Activated CD4-positive, CD25-positive, alpha-beta regulatory T cell treated with anti-CD3 and anti-CD28 coated beads, Interleukin-2, amount 50 U/mL, for 16 hours (primary cell): ENCODE results near the gene SRRM4.
"Not testable (repeated sequence)": the region's sequence is repeated elsewhere in the genome, so short reads cannot be mapped to it uniquely, and the experiment has no call there.

Experiments
- DNase-seq: peaks from one replicate; pipeline ENCODE4 v3.0.0-alpha.2; 2020; ENCODE audit warnings: low read depth, low spot score

SRRM4 gene

DNA sequence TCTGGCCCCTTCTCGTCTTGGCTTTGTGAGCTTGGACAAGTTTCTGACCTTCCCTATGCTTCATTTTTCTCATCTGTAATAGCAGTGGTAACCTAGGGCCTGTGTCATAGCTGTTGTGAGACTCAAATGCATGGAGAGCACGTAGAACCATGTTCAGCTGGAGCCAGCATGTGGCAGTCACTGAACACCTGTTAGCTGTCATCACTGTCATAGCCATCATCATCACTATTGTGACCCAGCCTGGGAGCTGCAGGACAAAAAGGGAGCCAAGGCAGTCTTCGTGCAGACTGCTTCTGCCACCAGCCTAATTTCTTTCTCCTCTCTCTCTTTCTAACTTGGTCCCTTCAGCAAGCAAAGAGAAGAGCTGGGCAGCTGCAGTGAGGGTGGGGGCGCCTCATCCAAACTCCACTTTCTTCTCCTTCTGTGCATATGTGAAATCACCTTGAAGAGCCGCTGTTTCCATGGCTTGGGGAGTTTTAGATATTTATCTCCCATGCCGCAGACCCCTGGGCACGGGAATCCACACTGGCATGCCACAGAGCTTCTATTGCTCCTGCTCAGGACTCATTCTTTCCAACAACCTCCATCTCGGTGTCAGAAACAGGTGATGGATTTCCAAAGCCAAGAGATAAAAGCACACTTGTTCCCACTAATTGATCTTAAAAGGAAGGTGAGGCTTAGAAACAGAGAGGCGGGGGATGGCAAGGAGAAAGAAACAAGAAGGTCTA, 87.0 kb downstream of the SRRM4 start:
- DNase-seq: no peak

DNA sequence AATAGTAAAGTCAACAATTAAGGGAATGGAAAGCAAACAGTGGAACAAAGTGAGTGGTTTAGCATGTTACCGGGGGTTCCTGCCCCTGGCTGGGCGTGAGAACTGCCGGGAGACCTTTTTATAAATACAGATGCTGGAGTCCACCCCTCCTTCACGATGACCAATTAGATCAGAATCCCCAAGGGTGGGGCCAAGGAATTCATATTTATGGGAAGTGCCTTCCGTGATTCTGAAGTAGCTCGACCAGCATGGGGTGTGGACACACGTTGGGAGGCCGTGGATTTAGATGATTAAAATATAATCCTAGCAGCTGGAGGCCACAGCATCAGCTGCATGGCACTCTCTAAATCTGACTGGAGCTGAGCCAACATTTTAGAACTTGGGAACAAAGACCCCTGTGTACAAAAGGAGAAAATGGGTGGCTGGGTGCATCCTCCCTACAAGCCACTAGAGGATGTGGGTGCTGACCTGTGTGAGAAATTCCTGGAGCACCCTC, 87.9 kb downstream of the SRRM4 start:
- DNase-seq: no peak

DNA sequence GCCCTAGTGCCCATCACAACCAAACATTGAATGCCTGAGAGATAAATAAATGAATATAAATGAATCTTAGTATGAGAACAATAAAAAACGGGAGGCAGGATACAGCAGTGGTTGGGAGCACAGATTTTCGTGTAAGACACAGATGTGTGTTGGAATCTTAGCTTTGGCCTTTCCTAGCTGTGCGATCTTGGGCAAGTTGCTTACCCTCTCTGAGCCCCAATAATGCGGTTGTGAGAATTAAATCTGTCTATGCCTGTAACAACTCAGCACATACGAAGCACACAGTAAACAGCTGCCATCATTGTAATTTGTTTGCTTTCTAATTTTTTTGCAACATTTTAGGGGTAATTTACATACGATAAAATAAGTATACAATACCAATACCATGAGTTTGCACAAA, 89.8 kb downstream of the SRRM4 start:
- no peak for DNase-seq

DNA sequence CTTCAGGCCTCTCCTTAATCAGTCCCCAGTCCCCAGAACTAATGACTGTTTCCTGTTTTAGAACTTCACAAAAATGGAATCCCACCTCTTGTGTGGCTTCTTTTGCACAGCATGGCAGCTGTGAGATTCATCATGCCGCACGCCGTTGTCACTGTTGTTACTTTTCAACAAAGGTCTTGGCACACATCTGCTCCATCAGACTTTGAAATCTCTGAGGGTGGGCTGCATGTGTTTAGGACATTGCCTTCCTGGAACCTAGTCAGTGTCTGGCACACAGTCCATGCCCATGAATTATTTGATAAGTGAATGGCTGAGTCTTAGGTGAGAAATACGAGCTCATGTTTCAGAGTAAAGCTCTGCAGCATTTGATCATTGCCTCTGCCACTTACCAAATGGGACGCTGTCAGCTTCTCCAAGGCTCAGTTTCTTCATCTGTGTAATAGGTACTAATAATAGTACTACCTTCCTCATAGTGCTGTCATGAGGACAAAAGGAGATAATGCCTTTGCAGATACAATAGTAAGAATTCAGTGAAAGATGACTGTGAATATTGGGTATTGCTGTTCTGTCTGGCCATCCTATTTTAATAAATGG, 90.4 kb downstream of the SRRM4 start:
- no peak for DNase-seq

DNA sequence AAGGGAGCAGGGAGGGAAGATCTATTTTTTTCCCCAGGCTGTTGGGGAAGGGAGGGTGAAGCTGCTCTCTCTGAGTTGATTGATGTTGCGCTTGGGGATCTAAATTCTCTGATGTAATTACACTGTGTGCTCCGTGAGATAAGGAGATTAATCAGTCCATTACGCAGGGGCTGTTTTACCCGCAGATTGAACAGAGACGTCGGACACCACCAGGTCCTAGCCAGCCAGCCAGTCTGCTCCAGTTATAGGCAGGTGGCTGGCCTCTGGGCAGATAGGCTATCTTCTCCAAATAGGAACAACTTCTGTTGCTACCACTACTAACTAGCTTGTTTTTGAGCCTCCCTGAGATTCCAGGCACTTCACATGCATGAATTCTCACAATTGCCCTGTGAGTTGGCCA, 91.1 kb downstream of the SRRM4 start:
- DNase-seq: no peak

DNA sequence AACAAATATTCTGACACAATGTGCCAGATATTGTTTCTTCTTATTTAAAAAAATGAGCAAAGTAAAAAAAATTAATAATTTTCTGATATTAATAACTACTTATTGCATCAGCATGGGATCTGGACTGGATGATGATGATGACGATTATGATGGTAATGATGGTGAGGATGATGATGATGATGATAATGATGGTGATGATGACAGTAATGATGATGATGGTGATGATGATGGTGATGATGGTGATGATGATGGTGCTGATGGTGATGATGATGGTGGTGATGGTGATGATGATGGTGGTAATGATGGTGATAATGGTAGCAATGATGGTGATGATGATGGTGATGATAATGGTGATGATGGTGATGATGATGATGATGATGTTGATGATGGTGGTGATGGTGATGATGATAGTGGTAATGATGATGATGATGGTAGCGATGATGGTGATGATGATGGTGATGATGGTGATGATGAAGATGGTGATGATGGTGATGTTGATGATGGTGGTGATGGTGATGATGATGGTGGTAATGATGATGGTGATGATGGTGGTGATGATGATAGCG, 94.0 kb downstream of the SRRM4 start:
- DNase-seq: no peak

DNA sequence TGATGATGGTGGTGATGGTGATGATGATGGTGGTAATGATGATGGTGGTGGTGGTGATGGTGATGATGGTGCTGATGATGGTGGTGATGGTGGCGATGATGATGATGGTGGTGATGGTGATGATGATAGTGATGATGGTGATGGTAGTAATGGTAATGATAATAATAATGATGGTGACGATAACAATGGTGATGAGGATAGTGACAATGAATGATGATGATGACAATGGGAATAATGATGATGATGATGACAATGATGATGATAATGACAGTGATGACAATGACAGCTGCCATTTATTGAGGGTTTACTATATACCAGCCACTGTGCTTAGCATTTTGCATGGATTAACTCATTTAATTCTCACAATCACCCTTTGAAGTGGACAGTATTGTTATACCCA, 94.6 kb downstream of the SRRM4 start:
- no peak for DNase-seq

DNA sequence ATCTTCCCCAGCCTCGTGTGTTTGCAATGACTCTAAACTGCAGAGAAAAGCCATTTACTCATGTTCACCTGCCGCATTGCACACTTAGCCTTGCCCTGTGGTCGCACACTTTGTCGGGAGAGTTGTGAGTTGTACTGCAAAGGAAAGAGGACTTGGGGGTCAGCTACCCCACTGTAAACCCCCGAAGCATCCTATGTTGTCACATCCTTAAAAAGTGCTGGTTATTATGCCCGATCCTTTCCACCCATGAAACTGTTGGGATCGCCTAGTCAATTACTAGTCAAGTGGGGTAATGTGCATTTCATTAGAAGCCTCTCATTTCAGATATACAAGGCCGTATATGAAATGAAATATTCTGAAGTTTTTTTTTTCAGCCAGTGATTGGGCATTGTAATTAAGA, 98.2 kb downstream of the SRRM4 start:
- DNase-seq: no peak

DNA sequence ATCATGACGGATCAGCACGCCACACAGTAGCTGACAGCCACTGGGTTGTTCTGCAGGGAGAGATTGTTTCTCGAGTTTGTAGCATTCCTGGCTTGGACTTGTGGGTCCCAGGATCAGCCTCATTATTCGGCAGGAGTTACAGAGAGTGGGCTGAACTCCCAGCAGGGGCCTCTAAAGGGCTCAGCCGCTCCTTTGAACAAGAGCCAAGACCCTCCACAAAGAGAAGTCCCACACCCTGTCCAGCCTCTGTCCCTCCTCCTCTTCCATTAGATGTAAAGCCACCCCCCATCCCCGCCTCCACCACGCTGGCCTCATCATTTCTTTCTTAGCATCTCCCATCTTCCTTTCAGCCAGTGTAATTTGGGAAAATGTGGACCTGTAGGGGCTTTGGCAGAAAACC, 100.7 kb downstream of the SRRM4 start:
- DNase-seq: no peak

DNA sequence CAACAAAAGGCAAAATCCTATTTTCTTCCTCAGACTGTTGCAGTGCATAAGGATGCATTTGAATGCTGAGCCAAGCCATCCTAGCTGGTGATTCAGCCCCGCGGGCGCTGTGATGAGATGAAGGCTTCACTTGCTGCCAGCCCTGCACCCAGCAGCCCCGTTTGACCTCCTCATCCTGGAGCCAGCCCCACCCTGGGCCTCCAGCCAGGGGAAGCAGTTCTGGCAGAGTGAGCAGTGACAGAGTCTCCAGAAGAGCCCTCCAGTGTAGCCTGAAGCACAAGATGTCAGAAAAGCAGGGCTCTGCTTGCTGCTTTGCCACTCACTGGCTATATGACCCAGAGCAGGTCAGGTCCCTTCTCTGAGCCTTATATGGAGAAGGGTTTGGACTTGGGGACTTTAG, 101.2 kb downstream of the SRRM4 start:
- DNase-seq: no peak

DNA sequence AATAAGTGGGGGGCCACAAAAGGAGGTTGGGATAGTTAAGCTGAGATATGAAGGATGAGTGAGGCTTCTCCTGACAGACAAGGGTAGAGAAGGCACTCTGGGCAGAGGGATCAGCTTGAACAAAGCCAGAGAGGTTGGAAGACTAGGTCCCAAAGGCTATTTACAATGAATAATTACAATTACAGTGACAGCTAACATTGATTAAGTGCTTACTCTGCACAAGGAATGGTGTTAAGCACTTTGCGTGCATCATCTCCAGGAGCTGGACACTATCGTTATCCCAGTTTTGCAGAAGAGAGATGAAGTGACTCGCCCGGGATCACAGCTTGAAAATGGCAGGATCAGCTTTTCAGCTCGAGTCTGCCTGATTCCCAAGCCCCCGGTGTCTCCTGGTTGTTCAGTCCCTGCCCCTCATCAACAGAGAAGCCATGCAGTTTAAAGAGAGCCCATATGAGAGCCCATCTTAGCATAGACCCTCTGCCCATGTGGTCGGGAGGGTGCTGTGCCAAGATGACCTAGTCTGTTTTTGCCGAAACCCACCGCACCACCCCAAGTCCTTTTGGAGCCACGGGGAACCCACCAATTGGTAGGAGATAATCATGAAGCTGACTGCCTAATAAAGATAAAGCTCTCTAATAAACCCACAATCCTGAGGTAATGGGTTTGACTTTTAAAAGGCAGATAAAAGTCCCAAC, 107.5 kb downstream of the SRRM4 start:
- DNase-seq: no peak

DNA sequence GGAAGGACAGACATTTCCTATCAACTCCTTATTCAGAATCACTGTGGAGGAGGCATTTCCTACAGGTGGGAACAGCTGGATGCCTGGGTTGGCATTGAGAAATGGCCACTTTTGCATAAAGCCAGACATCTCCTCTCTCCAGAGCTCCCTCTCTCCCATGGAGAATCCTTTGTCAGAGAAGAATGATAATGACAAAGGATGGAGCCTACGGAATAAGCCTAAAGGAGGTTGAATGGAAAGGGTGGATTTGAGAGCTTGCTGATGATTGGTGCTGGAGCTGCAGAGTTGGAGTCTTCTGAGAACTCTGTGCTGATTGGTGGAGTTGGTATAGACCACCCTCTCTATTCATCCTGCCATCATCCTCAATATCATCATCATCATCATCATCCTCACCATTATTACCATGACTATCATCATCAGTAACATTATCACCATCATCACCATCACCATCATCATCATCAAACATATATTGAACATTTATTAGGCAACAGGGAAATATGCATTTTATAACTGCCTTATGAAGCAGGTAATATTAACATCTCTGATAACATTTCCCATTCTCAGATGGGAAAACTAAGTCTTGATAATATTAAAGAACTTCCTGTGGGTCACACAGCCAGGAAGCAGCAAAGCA, 108.2 kb downstream of the SRRM4 start:
- DNase-seq: no peak

DNA sequence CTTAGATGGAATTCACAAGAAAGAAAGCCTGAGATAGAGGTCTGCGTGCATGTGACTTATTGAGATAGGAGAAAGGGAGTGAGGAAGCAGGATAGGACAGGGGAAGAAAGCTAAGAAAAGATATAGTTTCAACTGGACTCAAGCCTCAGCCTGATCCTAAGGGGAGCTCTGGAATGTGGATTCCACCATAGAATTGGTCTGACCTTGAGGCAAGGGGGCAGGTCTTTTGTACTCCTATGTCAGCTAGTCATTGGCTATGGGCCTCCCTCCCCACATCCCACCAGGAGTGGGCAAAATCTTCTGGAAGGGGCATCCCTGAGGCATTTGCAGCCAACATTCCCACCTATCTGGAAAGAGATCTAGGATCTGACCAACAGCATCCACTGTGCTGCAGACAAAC, 108.9 kb downstream of the SRRM4 start:
- DNase-seq: no peak

DNA sequence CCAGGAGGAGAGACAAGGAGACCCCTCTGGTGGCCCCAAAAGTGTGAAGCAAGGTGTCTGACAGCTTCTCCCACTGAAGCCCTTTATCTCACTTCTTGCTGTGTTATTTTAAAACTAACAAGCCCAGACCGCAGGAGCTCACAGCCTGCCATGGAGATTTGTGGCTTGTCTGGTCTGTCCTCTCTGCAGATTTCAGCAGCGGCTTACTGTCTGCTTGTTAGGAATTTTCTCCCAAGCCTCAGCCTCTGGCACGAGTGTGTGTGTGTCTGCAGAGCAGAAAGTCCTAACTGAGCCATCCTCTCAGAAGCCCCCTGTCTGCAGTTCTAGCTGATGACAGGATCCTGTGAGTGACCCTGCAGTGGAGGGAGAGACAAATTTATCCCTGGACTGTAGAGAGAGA, 109.5 kb downstream of the SRRM4 start:
- no peak for DNase-seq

DNA sequence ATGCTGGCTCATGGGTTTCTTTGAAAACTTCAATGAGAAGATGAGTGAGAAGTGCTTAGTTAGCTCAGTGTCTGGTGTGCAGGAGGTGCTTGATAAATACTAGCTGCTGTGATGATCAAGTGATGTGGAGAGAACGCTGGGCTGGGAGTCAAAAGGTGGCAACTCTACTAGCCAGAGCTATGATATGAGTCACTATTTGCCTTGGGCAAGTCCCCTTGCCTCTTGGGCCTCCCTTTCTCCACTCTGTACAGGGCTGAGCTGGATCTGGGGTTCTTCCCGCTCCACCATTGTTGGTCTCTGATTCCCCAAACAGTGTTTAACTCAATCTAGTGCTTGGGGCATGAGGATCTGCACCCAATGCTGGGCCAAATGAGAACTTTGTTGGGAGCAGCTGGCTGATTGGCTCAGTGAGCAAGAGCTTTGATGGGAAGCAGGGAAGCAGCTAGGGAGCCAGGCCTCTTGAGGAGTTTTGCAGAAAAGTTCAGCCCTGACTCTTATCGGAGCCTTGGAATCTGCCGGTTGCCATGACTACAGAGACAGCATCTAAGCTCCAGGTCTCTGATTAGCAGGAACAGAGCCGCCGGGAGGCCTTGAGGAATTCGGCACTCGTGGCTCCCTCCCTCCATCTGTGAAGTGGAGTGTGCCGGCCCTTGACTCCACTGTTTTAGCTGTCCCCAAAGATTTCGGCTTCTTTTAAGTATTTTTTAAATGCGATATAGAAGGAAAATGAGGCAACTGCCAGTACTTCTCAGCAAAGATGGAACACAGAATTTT, 115.3 kb downstream of the SRRM4 start:
- DNase-seq: no peak

DNA sequence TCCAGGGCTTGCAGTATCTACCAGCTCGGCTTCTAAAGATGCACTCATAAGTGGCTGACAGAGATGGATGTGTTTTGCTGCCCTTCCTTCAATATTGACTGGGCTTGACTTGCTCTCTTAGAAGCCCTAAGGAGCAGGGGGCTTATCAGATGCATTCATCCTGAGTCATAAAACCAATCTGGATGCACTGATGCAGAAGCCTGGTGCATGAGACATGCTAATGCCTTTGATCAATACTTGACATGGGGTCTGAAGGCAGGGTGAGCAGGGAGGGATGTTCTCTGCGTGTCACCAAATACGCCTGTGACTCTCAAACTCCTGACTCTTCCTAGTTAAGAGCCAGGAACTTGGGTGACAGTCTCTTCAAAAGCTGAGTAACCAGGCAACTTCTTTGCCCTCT, 119.6 kb downstream of the SRRM4 start:
- DNase-seq: no peak

DNA sequence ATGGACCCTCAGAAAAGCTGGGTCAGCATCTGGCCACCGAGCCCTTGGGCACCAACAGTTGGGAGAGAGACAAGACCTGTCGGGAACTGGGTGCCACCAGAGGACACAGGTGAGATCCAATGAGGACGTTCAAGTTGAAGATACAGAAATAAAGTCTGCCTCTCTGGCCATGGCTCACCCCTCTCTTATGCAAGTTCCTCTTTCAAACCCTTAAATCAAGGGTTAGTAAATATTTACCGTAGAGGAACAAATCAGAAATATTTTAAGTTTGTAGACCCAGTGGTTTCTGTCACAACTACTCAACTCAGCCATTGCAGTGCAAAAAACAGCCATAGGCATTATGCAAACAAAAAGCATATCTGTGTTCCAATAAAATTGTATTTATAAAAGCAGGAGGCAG, 120.9 kb downstream of the SRRM4 start:
- DNase-seq: no peak

DNA sequence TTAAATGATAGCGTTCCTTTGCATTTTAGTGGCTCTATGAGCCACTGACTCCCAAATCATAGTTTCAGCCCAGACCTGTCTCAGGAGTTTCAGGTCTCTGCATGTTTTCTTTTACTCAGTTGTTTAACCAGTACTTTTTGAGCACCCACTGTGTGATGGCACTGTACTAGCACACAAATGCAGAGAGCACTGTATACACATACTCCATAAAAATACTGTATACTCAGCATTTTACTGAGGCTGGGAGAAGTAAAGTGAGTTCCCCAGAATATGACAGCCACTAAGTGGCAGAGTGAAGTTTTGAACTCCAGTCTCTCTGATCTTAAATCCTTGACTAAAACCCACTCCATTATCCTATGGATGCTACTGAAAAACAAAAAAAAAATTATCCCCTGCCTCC, 121.4 kb downstream of the SRRM4 start:
- DNase-seq: no peak

DNA sequence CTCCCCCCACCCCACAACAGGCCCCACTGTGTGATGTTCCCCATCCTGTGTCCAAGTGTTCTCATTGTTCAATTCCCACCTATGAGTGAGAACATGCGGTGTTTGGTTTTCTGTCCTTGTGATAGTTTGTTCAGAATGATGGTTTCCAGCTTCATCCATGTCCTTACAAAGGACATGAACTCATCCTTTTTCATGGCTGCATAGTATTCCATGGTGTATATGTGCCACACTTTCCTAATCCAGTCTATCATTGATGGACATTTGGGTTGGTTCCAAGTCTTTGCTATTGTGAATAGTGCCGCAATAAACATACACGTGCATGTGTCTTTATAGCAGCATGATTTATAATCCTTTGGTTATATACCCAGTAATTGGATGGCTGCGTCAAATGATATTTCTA, 123.6 kb downstream of the SRRM4 start:
- not testable (repeated sequence) for DNase-seq

DNA sequence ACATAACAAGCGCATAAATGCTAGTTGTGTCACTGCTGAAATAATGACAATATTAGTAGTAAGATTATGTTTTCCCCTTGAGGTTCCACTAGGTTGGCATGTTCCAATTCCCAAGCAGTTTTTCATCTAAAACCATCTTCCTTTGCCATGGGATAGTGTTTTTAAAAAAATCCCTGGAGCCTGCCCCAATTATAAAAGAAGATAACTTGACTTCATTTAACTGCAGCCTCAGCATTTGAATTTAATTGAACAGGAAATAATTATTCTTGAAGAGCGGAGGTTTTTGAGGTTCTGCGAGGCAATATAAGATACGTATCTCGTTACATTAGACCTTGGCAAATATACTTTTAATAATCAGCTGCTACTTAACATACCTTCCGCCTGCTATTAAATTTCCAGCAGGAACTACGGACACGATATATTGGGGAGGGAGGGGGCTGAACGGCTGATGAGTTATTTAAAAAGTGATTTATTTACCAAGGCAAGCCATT, 132.2 kb downstream of the SRRM4 start:
- DNase-seq: no peak

DNA sequence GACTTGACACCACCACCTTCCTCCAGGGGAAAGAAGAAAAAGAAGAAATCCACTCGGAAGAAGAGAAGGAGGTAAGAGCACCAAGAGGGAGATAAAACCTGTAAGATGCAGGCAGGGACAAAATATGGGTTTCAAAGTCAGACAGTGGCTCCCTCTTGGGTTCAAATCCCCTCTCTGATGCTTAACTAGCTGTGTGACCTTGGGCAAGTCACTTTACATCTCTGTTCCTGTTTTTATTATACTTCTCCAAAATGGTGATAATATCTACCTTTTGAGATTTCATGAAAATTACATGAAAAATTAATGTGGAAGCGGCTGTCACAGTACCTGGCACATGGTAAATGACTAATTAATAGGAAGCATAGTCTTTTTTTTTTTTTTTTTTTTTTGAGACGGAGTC, 133.0 kb downstream of the SRRM4 start:
- no peak for DNase-seq
